Naive B cell (primary cell): ENCODE results near the gene MCC. TPM values are rescaled to one million over a fixed set of nuclear protein-coding genes. Genes with fewer than 3 reads are reported as not detected.

Experiments used
- ATAC-seq, 2 donors: fragments of 150-1000 bp; cut with Tn5 transposase; 2 replicates each; pipeline ENCODE4 v1.10.0; 2021; ENCODE audit warnings: low read depth in 2 of 2, mild to moderate bottlenecking in 2 of 2, moderate library complexity in 2 of 2
- DNase-seq: peaks from one replicate; pipeline ENCODE4 v3.0.0; 2022
- H3K27ac Mint-ChIP-seq, 6 donors: one replicate each; pipeline ENCODE4 v1.8.0; 2020 to 2022; ENCODE audit warnings: mild to moderate bottlenecking in 6 of 6, mixed read lengths in 6 of 6, moderate library complexity in 5 of 6, inconsistent platforms in 2 of 6
- H3K27me3 Mint-ChIP-seq, 3 donors: one replicate each; pipeline ENCODE4 v1.8.0; 2021 to 2022; ENCODE audit warnings: mixed read lengths in 3 of 3, mild to moderate bottlenecking in 1 of 3
- H3K36me3 Mint-ChIP-seq, 2 donors: one replicate each; pipeline ENCODE4 v1.8.0; 2020 to 2022; ENCODE audit warnings: mixed read lengths in 2 of 2, inconsistent platforms in 1 of 2, mild to moderate bottlenecking in 1 of 2
- H3K4me1 Mint-ChIP-seq, 3 donors: one replicate each; pipeline ENCODE4 v1.8.0; 2020 to 2022; ENCODE audit warnings: mixed read lengths in 3 of 3, inconsistent platforms in 1 of 3, mild to moderate bottlenecking in 1 of 3, moderate library complexity in 1 of 3
- H3K4me3 Mint-ChIP-seq, 8 donors: one replicate each; pipeline ENCODE4 v1.8.0; 2020 to 2022; ENCODE audit warnings: mild to moderate bottlenecking in 8 of 8, mixed read lengths in 8 of 8, moderate library complexity in 8 of 8, inconsistent platforms in 2 of 8
- H3K9me3 Mint-ChIP-seq, 7 donors: one replicate each; pipeline ENCODE4 v1.8.0; 2020 to 2022; ENCODE audit warnings: mixed read lengths in 7 of 7, mild to moderate bottlenecking in 5 of 7, inconsistent platforms in 2 of 7, moderate library complexity in 1 of 7
- polyA plus RNA-seq, 6 donors: library from polyadenylated mRNA; unstranded; fragments of 300-500 nt; fragmentation: Illumina TruSeq; gene quantifications; one replicate each; pipeline ENCODE4 v1.2.3, GENCODE V29; 2021; ENCODE audit warnings: low read depth in 6 of 6

Gene MCC
- polyA plus RNA-seq, 6 donors from 2014 or later: 0.16 to 0.56 (median 0.31) TPM; not detected in 1

DNA sequence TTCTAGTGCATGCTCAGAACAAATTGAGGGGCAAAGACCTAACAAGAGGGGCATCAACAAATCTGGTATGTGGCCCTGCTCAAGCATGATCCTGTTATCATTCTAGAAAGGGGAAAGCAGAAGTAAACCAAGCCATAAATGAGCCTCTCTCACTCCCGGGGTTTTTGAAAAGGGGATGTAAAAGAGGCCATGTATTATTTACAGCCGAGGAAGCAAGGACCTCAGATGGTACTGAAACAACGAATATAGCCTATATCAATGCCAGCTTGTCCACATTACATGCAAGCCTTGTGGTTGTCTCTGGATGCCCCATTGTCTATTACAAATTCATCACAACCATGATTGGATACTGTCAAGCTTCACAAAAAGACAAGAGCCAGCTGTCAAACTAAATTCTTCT, 300.3 kb downstream of the MCC start:
- ATAC-seq (no peak), DNase-seq (no peak)
- H3K4me3 Mint-ChIP-seq: no peak overlapping the region
- H3K27me3 Mint-ChIP-seq: peaks cover 0 to 14% (median 3%) of the 10 kb centered on the region in 3 donors
- peaks cover 0 to 6% (median under 1%) of the 10 kb centered on the region in 7 donors for H3K9me3 Mint-ChIP-seq
- H3K4me1 Mint-ChIP-seq: no peaks in the 10 kb centered on the region
- no peak overlapping the region for H3K27ac Mint-ChIP-seq
- no peaks in the 10 kb centered on the region for H3K36me3 Mint-ChIP-seq

DNA sequence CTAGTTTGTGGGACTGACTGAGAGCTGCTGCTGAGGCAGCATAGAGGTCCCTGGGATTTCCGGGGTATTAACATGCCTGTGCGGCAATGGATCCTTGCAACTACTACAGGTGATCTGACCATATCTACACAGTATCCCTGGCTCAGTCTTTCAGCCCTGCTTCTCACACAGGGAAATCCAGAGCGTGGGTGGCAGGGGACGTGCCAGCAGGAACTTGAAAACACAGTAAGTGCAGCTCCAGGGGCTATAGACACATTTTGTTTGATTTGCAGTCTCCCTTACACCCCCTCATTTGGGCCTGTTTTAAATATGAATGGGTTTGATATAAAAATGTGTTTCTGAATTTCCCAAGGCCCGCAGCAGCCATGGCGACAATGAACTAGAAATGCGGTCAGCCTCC, 302.2 kb downstream of the MCC start:
- DNase-seq: no peak
- H3K4me3 Mint-ChIP-seq: no peak overlapping the region
- no peak for ATAC-seq
- peaks cover 6 to 10% (median 9%) of the 10 kb centered on the region in 3 donors for H3K27me3 Mint-ChIP-seq
- no peaks in the 10 kb centered on the region for H3K36me3 Mint-ChIP-seq
- H3K27ac Mint-ChIP-seq: no peak overlapping the region
- peaks cover 0 to 2% (median 0%) of the 10 kb centered on the region in 7 donors for H3K9me3 Mint-ChIP-seq
- no peaks in the 10 kb centered on the region for H3K4me1 Mint-ChIP-seq

DNA sequence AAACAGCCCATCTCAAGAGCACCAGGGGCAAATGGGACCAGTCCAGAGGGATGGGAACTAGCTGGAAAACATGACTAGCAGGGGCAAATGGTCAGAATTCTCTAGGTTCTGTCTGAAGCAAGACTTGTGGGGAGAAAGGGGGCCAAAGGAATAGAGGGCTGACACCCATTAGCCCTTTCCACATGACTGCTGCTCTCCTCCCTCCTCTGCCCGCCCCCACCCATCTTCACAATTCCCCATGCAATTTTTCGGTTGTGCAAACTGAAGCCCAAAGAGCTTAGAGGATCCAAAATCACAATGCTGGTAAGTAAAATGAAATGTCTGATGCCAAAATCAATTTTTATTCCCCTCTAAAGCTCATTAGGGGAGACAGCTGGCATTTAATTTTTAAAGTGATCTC, 304.6 kb downstream of the MCC start:
- peaks cover 6 to 9% (median 9%) of the 10 kb centered on the region in 3 donors for H3K27me3 Mint-ChIP-seq
- DNase-seq (no peak), ATAC-seq (no peak)
- no peaks in the 10 kb centered on the region for H3K4me1 Mint-ChIP-seq
- H3K27ac Mint-ChIP-seq: no peak overlapping the region
- no peak overlapping the region for H3K4me3 Mint-ChIP-seq
- H3K36me3 Mint-ChIP-seq: no peaks in the 10 kb centered on the region
- peaks cover 0 to 2% (median 0%) of the 10 kb centered on the region in 7 donors for H3K9me3 Mint-ChIP-seq

DNA sequence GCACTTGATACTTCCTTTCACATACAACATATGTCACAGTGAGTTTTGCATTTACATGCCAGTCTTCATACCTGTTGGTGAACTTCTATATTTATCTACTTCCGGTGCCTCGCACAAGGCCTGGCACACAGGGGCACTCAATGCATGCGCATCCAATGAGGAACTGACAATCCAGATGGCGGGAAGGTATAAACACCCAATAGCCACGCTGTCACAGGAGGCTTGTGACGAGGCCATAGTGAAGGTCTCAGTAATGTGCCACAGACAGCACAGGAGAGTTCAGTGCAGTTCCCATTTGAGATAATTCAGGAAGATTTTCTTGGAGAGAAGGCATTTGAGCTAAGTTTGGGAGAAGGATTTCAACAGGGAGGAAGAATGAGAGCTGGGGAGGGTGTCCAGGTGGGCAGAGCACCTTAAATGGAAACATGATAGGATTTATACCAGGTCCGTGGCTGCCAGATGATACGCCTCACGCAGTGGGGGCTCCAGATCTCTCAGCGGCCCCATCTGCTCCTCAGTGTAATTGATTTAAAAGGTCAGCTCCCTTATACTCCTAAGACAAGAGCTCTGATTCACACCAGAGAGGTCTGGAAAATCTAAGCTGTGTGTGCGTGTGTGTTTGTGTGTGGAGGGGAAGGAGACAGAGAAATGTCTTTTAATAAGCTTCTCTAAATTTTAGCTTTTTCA, 305.5 kb downstream of the MCC start:
- H3K27ac Mint-ChIP-seq: no peak overlapping the region
- peaks cover 6 to 17% (median 9%) of the 10 kb centered on the region in 3 donors for H3K27me3 Mint-ChIP-seq
- no peaks in the 10 kb centered on the region for H3K4me1 Mint-ChIP-seq

DNA sequence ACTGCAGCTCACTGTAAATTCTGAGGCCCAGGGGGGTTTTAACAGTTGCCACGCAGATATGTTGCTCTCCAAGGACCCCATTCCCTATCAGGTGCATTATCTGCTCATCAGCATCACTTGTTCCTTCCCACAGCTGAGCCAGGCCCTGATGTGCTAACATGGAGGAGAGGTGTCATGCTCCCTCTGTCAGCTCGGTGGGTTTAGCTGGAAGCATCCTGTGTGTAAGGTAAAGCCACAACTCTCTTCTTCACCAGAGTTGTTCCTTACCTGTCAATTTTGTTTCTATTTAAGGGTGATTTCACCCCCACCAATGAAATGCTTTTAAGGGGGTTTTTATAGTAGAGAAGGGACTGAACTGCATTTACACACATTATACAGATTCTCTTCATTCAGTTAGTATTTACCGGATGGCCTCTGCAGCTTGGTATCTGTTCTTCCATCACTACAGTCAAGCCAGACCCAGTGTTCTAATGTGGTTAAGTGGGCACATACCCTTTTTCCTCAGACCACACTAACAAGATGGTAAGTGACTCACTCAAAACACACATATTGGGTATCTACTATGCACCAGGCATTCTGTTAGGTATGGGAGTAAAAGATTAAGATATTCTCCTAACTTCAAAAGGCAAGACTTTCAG, 306.3 kb downstream of the MCC start:
- Mint-ChIP-seq H3K27ac (no peak overlapping the region), H3K4me3 (no peak overlapping the region), H3K36me3 (no peaks in the 10 kb centered on the region), H3K9me3 (peaks cover 0 to 1% (median 0%) of the 10 kb centered on the region in 7 donors), H3K4me1 (no peaks in the 10 kb centered on the region), H3K27me3 (peaks cover 6 to 17% (median 10%) of the 10 kb centered on the region in 3 donors)
- no peak for ATAC-seq
- no peak for DNase-seq

More for the DNA sequence above, 305.5 kb downstream of the MCC start:
- H3K4me3 Mint-ChIP-seq: no peak overlapping the region
- no peak for ATAC-seq
- no peaks in the 10 kb centered on the region for H3K36me3 Mint-ChIP-seq
- peaks cover 0 to 2% (median 0%) of the 10 kb centered on the region in 7 donors for H3K9me3 Mint-ChIP-seq
- no peak for DNase-seq

DNA sequence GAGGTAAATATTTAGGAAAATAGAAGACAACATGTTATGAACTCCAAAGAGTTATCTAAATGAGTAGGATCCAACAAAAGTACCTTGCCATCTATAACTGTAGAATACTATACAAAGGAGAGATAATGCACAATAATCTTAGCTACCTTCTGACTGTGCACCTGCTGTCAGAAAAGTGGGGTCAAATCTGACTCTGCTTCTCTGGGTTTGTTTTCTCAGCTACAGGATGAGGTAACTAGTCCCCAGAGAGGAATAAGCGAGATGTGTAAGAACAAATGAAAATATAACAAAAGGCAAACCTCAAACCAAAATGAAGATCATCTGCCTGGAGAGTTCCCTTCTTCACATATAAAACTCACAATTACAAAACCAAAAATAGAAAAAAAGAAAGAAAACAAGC, 306.8 kb downstream of the MCC start:
- DNase-seq (no peak), ATAC-seq (no peak)
- H3K27me3 Mint-ChIP-seq: peaks cover 10 to 22% (median 16%) of the 10 kb centered on the region in 3 donors
- no peak overlapping the region for H3K4me3 Mint-ChIP-seq
- H3K36me3 Mint-ChIP-seq: no peaks in the 10 kb centered on the region
- no peaks in the 10 kb centered on the region for H3K4me1 Mint-ChIP-seq
- H3K27ac Mint-ChIP-seq: no peak overlapping the region
- no peaks in the 10 kb centered on the region for H3K9me3 Mint-ChIP-seq

DNA sequence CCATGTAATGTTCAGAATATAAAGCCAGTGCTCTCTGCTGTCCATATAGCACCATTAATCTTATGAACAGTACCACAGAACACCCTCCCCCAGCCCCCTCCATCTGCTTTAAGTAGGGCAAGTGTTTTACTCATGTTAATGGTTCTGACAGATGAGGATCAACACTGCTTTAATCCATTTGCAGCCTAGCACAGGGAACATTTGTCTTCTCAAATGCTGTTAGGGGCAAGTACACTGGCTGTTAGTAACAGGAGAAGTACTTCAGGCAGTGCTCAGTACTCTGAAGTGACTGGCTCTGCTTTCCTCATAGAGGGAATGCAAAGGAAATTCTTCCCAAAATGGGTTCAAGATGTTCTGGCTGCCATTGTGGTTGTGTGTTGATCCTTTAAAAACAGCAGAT, 309.1 kb downstream of the MCC start:
- Mint-ChIP-seq H3K36me3 (no peaks in the 10 kb centered on the region), H3K4me3 (no peak overlapping the region), H3K9me3 (no peaks in the 10 kb centered on the region), H3K4me1 (no peaks in the 10 kb centered on the region), H3K27ac (no peak overlapping the region), H3K27me3 (peaks cover 10 to 18% (median 13%) of the 10 kb centered on the region in 3 donors)
- ATAC-seq (no peak), DNase-seq (no peak)

DNA sequence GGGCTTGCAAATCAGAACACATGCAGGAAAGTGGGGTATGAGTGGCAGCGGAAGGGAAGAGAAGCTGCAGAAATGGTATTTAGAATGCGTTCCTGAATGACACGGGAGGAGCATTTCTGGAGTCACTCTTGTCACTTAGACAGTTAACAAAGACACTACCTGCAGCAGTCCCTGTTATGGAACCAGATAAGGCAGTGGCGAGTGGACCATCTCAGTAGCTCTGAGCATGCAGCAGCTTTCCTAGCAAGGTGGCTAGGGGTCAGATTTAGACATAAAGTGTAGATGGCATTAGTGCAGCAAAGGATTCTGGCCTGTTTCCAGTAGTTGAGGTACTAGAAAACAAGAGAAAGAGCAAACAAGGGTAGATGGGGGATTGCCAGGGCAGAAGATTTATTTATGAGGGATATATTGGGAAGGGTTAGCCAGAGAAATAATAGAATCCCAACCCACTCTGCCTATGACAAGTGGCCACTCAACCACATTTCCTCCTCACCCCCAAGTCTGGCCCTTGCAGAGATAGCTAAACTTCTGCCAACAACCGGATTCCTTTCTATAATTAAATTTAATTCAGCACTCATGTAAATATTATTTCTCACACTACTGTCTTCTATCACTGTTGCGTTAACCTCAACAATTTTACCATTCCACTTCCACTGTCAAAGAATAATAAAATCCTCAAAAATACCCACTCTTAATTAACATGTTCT, 310.0 kb downstream of the MCC start:
- DNase-seq: no peak
- Mint-ChIP-seq H3K36me3 (no peaks in the 10 kb centered on the region), H3K4me3 (no peak overlapping the region), H3K27me3 (peaks cover 11 to 24% (median 21%) of the 10 kb centered on the region in 3 donors), H3K9me3 (no peaks in the 10 kb centered on the region), H3K4me1 (no peaks in the 10 kb centered on the region), H3K27ac (no peak overlapping the region)
- ATAC-seq: no peak

DNA sequence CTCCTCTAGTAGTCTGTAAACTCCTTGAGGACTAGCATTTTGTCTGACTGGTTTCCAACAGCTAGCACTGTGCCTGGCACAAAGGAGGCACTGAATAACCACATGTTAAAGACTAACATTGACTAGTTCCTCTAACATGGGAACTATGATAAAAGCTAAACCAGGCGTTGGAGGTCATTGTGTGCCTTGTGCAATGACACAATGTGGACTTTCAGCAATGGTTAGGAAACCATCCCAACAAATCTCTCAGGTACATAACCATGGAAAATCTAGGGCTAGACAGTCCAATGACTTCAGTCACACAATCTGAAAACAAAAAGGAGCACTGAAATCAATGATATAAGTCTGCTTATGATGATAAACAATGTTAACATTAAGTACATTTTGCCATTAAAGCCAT, 311.0 kb downstream of the MCC start:
- Mint-ChIP-seq H3K27me3 (peaks cover 20 to 31% (median 21%) of the 10 kb centered on the region in 3 donors), H3K9me3 (no peaks in the 10 kb centered on the region), H3K4me3 (no peak overlapping the region), H3K4me1 (no peaks in the 10 kb centered on the region), H3K36me3 (no peaks in the 10 kb centered on the region), H3K27ac (no peak overlapping the region)
- ATAC-seq: no peak
- no peak for DNase-seq

DNA sequence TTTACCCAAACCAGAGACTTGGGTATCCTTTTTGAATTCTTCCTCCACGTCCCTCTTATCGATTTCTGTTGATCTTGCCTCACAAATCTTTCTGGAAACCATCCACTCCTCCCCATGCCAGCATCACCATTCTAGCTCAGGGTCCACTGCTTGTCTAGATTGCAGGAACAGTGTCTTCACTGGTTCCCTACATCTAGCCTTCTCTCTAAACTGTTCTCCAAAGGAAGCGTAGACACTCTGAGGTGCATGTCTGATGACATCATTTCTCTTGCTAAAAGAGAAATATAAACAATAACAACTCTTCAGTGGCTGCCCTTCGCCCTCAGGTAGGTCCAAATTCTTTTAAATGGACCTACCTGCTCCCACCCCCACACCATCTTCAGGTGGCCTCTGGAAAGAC, 311.5 kb downstream of the MCC start:
- DNase-seq (no peak), ATAC-seq (no peak)
- Mint-ChIP-seq H3K27ac (peak overlapping the region in 1 of 6 donors; percentile 12), H3K4me3 (no peak overlapping the region), H3K27me3 (peaks cover 19 to 32% (median 20%) of the 10 kb centered on the region in 3 donors), H3K9me3 (no peaks in the 10 kb centered on the region), H3K36me3 (no peaks in the 10 kb centered on the region), H3K4me1 (no peaks in the 10 kb centered on the region)

DNA sequence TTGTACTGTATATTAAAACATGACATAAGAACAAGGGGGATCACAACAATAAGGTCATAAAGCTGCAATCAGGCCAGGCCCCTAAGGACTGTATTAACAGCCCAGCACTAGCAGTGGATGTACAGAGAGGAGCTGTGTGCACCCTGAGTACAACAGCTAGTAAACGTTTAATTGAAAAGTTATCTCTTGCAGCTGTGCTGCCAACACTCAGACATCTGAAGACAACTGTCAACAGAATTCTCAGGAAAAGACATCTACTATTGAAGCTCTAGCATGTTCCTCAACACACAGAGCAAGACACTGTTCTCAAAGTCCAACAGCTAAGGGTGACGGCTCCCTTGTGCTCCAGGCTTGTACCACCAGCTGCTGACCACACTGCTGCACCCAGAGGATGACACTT, 312.1 kb downstream of the MCC start:
- DNase-seq (no peak), ATAC-seq (no peak)
- H3K9me3 Mint-ChIP-seq: no peaks in the 10 kb centered on the region
- H3K36me3 Mint-ChIP-seq: no peaks in the 10 kb centered on the region
- peaks cover 14 to 37% (median 20%) of the 10 kb centered on the region in 3 donors for H3K27me3 Mint-ChIP-seq
- no peak overlapping the region for H3K4me3 Mint-ChIP-seq
- no peaks in the 10 kb centered on the region for H3K4me1 Mint-ChIP-seq
- H3K27ac Mint-ChIP-seq: no peak overlapping the region

DNA sequence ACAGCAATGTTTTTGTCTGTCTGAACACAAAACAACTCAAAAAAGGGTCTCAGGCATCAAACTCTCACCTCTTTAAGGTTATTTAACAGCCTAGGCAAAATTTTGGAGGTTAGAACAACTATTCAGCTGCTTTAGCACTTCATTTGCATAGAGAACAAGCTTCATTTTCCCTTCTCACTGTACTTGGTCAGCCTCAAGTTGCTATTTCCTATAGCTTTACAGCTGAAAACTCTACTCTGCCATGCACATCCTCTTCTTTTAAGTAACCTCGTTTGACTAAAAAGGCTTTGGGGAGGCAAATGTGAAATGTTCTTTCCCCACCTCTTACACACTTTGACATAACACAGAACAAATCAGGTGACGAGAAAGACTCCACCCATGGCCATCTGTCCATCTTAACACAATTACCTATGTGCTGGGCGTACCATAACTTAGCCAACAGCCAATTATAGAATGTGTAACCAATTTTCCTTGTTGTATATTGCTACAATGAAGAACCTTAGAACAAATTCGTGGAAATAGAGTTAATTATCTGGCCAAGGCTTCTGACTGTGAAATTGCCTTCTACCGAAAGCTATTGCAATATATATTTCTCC, 315.9 kb downstream of the MCC start:
- Mint-ChIP-seq H3K4me3 (no peak overlapping the region), H3K36me3 (no peaks in the 10 kb centered on the region), H3K27me3 (peaks cover 14 to 41% (median 28%) of the 10 kb centered on the region in 3 donors), H3K27ac (no peak overlapping the region), H3K4me1 (no peaks in the 10 kb centered on the region), H3K9me3 (no peaks in the 10 kb centered on the region)
- ATAC-seq (no peak), DNase-seq (no peak)

DNA sequence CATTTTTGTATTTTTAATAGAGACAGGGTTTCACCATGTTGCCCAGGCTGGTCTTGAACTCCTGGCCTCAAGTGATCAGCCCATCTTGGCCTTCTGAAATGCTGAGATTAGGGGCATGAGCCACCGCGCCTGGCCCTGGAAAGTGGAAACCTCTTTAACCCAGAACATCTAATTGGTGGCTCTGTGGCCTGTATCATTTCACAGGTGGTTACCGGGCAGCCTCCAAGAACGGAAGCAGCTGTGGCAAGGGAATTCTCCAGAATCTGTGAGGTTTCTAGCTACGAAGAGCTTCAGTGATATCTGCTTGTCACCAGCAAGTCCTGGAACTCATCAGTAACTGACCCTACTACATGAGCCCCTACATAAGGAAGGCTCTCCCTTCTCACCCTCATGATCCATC, 316.7 kb downstream of the MCC start:
- Mint-ChIP-seq H3K4me3 (no peak overlapping the region), H3K27me3 (peaks cover 16 to 42% (median 22%) of the 10 kb centered on the region in 3 donors), H3K4me1 (no peaks in the 10 kb centered on the region), H3K9me3 (no peaks in the 10 kb centered on the region), H3K27ac (no peak overlapping the region), H3K36me3 (no peaks in the 10 kb centered on the region)
- ATAC-seq: no peak
- no peak for DNase-seq
